Mucosa of rectum (tissue), 2 donors: ENCODE measurements around the gene OLFM1.

ENCODE experiments used
- H3K27ac ChIP-seq, 2 donors: one replicate each; pipeline ENCODE4 v1.7.0; 2013; ENCODE audit warnings: inconsistent platforms in 2 of 2, low read depth in 2 of 2, low read length in 2 of 2
- H3K27me3 ChIP-seq, 2 donors: one replicate each; pipeline ENCODE4 v1.7.0; 2013; ENCODE audit warnings: low read length in 2 of 2; ENCODE audit not compliant: control insufficient read depth in 2 of 2, insufficient read depth in 2 of 2
- H3K36me3 ChIP-seq, 2 donors: one replicate each; pipeline ENCODE4 v1.7.0; 2013; ENCODE audit warnings: low read length in 2 of 2; ENCODE audit not compliant: control insufficient read depth in 2 of 2, insufficient read depth in 2 of 2
- H3K4me1 ChIP-seq, 2 donors: one replicate each; pipeline ENCODE4 v1.7.0; 2013; ENCODE audit warnings: low read length in 2 of 2, mild to moderate bottlenecking in 1 of 2; ENCODE audit not compliant: control insufficient read depth in 2 of 2, insufficient read depth in 2 of 2
- H3K4me3 ChIP-seq, 2 donors: one replicate each; pipeline ENCODE4 v1.7.0; 2013; ENCODE audit warnings: low read length in 2 of 2
- H3K9ac ChIP-seq, 2 donors: one replicate each; pipeline ENCODE4 v1.7.0; 2013; ENCODE audit warnings: low read length in 2 of 2, low read depth in 1 of 2, mild to moderate bottlenecking in 1 of 2
- H3K9me3 ChIP-seq, 2 donors: one replicate each; pipeline ENCODE4 v1.7.0; 2013; ENCODE audit warnings: low read length in 2 of 2; ENCODE audit not compliant: control insufficient read depth in 2 of 2
- donor health status: healthy.
- donor health status: Normal muscosa, but diverticular disease.

OLFM1 gene

DNA sequence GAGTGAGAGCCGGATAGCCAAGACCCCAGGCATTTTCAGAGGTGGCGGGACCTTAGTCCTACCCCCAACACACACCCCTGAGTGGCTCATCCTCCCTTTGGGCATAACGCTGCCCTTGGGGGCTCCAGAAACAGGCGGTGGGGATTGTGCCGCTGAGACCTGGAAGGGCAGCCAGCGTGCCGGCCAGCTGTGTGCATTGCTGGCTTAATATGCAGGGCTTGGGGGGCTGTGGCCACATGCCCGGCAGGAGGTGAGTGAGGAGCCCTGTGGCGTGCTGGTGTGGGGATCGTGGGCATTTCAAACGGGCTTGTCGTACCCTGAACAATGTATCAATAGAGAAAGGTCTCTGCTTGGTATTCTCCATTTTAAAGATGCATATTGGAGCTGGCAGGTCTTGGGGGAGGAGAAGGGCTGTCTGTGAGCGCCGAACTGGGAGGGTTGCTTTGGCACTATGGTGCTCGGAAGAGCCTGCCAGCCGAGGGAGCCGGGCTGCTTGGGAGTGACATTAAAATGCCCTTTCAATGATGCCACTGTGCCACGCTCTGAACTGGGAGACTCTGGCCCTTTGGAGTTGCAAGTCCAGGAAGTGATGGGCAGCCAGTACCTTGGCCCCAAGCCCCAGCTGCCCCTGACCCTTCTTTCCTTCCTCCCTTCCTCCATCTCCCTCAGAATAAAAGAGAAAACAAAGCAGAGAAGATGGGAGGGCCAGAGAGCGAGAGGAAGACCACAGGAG, 11.2 kb upstream of the OLFM1 start:
- no peak overlapping the region for H3K9ac ChIP-seq
- no peaks in the 10 kb centered on the region for H3K36me3 ChIP-seq
- H3K4me1 ChIP-seq: no peaks in the 10 kb centered on the region
- no peaks in the 10 kb centered on the region for H3K9me3 ChIP-seq
- peaks cover 0 to 8% of the 10 kb centered on the region in 2 donors for H3K27me3 ChIP-seq
- no peak overlapping the region for H3K27ac ChIP-seq
- H3K4me3 ChIP-seq: no peak overlapping the region

DNA sequence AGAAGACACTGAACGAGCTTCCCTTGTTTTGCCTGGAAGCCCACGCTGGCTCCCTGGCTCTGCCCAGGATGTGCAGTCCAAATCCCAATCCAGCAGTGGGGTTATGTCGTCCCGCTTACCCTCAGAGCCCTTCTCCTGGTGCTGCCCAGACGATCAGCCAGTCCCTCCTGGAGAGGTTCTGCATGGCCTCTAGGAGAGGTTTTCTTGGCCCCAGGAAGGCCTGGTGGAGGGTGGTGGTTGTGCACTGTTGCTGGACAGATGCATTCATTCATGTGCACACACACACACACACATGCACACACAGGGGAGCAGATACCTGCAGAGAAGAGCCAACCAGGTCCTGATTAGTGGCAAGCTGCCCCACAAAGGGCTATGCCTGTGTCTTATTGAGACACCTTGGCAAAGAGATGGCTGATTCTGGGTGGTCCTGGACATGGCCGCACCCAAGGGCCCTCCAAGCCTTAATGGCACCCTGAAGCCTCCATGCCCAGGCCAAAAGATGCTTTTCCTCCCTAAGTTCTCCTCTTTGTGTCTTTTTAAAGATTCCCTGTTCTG, 10.5 kb upstream of the OLFM1 start:
- Histone ChIP-seq H3K27me3 (peaks cover 0 to 8% of the 10 kb centered on the region in 2 donors), H3K27ac (no peak overlapping the region), H3K4me1 (no peaks in the 10 kb centered on the region), H3K36me3 (no peaks in the 10 kb centered on the region), H3K9ac (no peak overlapping the region), H3K9me3 (no peaks in the 10 kb centered on the region), H3K4me3 (no peak overlapping the region)

DNA sequence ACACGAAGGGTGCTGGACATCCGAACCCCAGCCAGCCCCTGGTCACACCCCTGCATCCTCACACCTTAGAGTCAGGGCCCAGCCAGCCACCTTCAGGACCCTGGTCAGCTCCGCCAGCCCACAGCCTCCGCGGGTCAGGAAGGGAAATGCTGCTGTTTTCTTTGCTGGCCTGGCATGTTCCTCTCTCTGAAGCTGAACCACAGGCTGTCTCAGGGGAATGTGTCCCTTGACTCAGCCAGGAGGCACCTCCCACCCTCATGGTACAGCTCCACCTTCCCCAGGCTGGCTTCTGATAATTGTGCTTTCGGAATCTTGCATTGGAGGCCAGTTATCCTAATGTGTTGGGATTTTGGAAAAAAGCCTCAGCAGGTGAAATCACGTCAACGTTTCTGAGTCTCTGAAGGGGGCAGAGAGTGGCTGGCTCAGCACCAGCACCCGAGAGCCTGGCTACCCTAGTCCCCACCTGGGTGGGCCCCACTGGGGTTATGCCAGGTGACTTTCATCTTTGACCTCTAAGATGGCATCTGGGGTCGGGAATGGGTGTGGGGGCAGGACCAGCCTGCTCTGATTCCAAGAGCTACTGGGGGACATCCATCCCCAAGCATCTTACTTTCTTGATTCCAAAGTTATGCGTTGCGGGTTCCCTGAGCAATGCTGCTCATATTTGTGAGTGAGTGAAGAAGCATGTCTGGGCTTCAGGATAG, 9.8 kb upstream of the OLFM1 start:
- Histone ChIP-seq H3K27me3 (peaks cover 0 to 8% of the 10 kb centered on the region in 2 donors), H3K4me3 (no peak overlapping the region), H3K9me3 (no peaks in the 10 kb centered on the region), H3K36me3 (no peaks in the 10 kb centered on the region), H3K4me1 (no peaks in the 10 kb centered on the region), H3K27ac (no peak overlapping the region), H3K9ac (no peak overlapping the region)

DNA sequence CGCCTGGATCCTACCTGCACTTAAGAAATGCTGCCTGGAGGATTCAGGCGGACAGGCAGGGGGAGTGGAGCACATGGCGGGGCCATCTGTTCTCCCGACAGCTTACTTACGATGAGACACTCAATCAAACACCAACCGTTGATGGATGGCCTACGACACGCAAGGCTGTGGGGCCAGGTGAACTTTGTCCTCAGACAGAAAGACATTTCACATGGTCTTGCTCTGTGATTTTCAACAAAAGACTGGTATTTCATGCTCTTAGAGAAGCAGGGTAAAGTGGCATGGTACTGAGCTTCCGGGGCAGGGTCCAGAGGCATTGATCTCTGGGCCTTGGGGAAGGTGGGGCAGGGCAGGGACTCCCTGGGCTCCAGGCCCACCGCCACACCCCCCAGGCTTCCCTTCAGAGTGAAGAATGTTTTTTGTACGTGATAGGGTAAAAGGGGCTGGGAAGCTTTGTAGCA, 9.1 kb upstream of the OLFM1 start:
- Histone ChIP-seq H3K9ac (no peak overlapping the region), H3K4me1 (no peaks in the 10 kb centered on the region), H3K4me3 (no peak overlapping the region), H3K36me3 (no peaks in the 10 kb centered on the region), H3K27me3 (peaks cover 0 to 8% of the 10 kb centered on the region in 2 donors), H3K9me3 (no peaks in the 10 kb centered on the region), H3K27ac (no peak overlapping the region)

DNA sequence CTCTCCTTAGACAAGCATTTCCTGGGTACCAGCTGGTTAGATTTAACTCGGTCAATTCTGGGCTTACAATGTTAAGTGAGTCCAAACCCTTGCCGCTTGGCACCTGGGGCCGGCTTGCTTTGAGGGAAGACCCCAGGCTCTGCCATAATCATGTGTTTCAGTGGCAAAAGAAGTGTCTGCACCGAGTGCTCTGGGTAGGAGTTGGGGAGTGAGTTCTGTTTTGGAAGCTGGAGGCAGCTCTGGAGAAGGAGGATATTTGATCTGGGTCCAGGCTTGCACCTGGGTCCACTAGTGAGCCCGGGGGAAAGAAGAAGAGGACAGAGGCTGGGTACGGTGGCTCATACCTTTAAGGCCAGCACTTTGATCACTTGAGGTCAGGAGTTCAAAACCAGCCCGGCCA, 8.4 kb upstream of the OLFM1 start:
- Histone ChIP-seq H3K9ac (no peak overlapping the region), H3K27me3 (peaks cover 0 to 8% of the 10 kb centered on the region in 2 donors), H3K36me3 (no peaks in the 10 kb centered on the region), H3K4me3 (no peak overlapping the region), H3K9me3 (no peaks in the 10 kb centered on the region), H3K27ac (no peak overlapping the region), H3K4me1 (no peaks in the 10 kb centered on the region)

DNA sequence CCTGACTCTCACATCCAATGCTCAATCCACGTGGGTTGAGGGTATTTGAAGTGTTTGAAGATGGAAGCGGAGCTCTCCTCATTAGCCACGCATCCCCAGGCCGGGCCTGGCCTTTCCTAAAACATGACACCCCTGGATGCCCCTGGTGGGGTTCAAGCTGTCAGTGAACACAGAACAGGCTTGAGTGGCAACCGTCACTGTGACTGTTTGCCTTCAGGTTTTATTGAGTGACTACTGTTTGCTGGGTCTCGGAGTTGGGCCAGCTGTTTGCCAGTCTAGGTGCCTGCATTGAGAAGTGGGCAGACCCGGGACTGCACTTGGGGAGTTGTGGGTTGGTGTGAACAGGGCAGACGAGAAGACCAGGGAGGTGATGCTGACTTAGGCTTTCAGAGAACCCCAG, 7.8 kb upstream of the OLFM1 start:
- peaks cover 4 to 8% of the 10 kb centered on the region in 2 donors for H3K27me3 ChIP-seq
- no peak overlapping the region for H3K27ac ChIP-seq
- H3K36me3 ChIP-seq: no peaks in the 10 kb centered on the region
- no peak overlapping the region for H3K4me3 ChIP-seq
- no peaks in the 10 kb centered on the region for H3K4me1 ChIP-seq
- no peaks in the 10 kb centered on the region for H3K9me3 ChIP-seq
- H3K9ac ChIP-seq: no peak overlapping the region

DNA sequence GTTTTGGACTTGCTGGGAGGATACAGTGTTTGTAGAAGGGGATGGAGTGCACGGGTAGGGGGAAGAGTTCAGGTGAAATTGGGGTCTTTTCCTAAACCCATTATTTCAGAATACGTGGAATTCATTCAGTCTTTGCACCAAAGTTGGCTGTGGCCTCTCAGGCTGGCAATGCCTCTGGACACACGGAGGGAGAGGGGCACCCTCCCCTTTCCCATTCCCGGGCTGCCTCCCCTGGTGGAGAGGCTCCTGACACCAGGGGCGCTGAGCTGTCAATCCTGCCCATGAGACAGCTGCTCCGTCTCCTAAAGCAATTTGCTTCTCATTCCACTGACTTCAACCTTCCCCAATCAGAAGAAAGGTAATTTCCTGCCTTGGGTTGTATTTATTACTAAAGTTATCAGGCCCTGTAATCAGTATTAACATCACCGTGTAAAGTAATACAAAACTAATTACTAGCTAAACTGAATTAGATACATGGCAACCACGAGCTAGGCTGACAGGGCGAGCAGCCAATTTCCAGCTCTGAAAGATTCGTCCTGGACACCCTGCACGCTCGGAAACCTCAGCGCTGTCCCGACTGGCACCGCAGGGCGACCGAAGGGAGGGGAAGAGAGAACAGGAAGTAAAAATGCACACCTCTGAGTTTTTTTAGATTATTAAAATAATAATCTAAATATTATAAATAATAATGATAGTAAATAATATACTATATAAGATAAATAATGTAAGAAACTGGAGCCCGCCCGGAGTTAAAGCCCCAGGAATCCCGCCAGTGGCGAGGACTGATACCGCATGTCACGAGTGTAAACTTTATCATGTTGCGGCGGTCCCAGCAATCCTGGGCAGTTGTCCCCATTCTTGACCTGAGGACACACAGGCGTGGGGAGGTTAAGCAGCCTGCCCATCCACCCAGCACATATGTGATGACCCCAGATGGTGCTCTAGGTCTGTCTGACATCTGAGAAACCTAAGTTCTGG, 6.9 kb upstream of the OLFM1 start:
- Histone ChIP-seq H3K4me3 (no peak overlapping the region), H3K27ac (no peak overlapping the region), H3K9me3 (no peaks in the 10 kb centered on the region), H3K36me3 (no peaks in the 10 kb centered on the region), H3K9ac (no peak overlapping the region), H3K4me1 (peaks cover under 1 to 2% of the 10 kb centered on the region in 2 donors), H3K27me3 (peaks cover 4 to 8% of the 10 kb centered on the region in 2 donors)

DNA sequence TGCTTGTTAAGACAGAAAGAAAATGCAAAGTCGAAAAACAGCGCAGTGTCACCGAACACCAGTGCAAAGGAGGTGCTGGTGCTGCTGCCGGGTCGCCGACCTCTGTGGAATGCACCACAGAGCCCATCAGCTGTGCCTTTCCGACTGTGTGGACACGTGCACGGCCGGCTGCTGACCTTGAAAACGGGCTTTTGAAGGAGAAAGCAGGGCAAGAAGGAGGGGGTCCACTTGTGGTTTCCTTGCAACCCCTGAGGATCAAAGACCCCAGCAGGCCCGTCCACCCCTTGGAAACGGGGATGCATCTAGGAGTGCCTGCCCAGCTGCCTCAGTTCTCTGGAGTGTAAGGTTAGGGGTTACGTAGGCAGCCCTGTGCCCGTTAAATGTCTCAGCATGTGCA, 6.2 kb upstream of the OLFM1 start:
- H3K9ac ChIP-seq: no peak overlapping the region

DNA sequence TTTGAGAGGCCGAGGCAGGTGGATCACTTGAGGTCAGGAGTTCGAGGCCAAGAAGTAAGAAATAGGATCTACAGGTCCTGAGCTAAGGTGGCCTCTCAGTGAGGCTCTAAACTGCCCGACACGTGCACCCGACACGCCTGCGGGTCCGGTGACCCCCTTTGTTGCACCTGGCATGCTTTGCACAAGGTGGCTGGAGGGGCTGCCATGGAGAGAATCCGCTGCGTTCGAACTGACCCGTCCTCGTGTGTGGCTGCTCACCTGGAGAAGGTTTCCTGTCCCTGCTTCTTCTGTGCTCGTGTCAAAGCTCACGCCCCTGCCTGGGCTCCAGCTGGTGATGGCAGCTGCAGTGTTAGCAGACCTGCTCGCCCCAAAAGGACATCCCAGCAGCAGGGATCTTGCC, 5.7 kb upstream of the OLFM1 start:
- no peak overlapping the region for H3K4me3 ChIP-seq
- peaks cover 10 to 13% of the 10 kb centered on the region in 2 donors for H3K4me1 ChIP-seq
- H3K27me3 ChIP-seq: peaks cover 4% of the 10 kb centered on the region in 2 donors
- H3K9ac ChIP-seq: no peak overlapping the region
- H3K27ac ChIP-seq: no peak overlapping the region
- no peaks in the 10 kb centered on the region for H3K36me3 ChIP-seq
- no peaks in the 10 kb centered on the region for H3K9me3 ChIP-seq

More for the DNA sequence above, 6.2 kb upstream of the OLFM1 start:
- Histone ChIP-seq H3K4me1 (peaks cover 7 to 9% of the 10 kb centered on the region in 2 donors), H3K4me3 (no peak overlapping the region), H3K27ac (no peak overlapping the region), H3K27me3 (peaks cover 4 to 6% of the 10 kb centered on the region in 2 donors), H3K36me3 (no peaks in the 10 kb centered on the region), H3K9me3 (no peaks in the 10 kb centered on the region)
